ENCODE results near the gene GALR3. TPM values are rescaled to one million over a fixed set of nuclear protein-coding genes. Genes with fewer than 3 reads are reported as not detected.
A peak's percentile ranks its signal among the peaks of the same experiment; 100 is the strongest.

Gene GALR3
- total RNA-seq, 1 donor from 2014 or later = not detected

DNA sequence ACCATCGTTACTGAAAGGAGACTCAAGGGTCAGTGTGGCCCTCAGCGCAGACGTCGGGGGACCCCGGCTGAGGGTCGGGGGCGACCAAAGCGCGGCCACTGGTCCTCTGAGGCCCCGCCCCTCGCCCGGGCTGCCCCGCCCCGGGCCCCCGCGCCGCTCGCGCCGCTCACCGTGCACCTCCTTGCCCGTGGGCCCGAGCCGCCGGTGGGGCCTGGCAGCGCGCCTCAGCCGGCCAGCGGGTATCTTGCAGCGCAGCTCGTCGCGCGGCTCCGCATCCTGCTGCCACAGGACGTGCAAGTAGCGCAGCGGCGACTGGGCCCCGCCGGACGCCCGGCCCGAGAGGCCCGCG is 20.5 kb downstream of the GALR3 start:
- DNase-seq (ENCODE audit: low read depth) (no peak), FAIRE-seq (no peak)
- peaks cover 10% of the 10 kb centered on the region for H3K4me1 Mint-ChIP-seq (ENCODE audit: low read depth, unreplicated experiment)
- H3K36me3 ChIP-seq (ENCODE audit: insufficient read depth, low read length) = peaks cover 6% of the 10 kb centered on the region
- peak overlapping the region; percentile 79 for H3K27ac ChIP-seq (ENCODE audit: low read depth, low read length)
- H3K4me3 ChIP-seq (ENCODE audit: insufficient read depth, low read depth, low read length) = peak overlapping the region; percentile 72
- TF ChIP-seq EZH2 (IDR thresholded peaks at IDR 0.05; ENCODE audit: insufficient read depth, low read length) = no peak
- TF ChIP-seq CTCF (IDR thresholded peaks at IDR 0.05; ENCODE audit: insufficient read depth, low read depth, low read length) = no peak
- peaks cover 13% of the 10 kb centered on the region for H3K36me3 Mint-ChIP-seq (ENCODE audit: low read depth, unreplicated experiment)
- H4K20me1 ChIP-seq (ENCODE audit: insufficient read depth, low read length) = peaks cover 26% of the 10 kb centered on the region
- peaks cover 43% of the 10 kb centered on the region for H3K79me2 ChIP-seq (ENCODE audit: insufficient read depth, low read length)
- H3K27ac Mint-ChIP-seq (ENCODE audit: unreplicated experiment) = peak overlapping the region; percentile 75
- H3K27me3 ChIP-seq (ENCODE audit: insufficient read depth, low read length) = no peaks in the 10 kb centered on the region
- H3K4me2 ChIP-seq (ENCODE audit: low read length) = peak overlapping the region; percentile 83
- H3K27me3 Mint-ChIP-seq (ENCODE audit: low read depth, unreplicated experiment) = no peaks in the 10 kb centered on the region
- peak overlapping the region; percentile 92 for H3K4me3 Mint-ChIP-seq (ENCODE audit: unreplicated experiment)
- H3K9me3 ChIP-seq (ENCODE audit: insufficient read depth, low read depth, low read length) = no peaks in the 10 kb centered on the region
- H3K9me3 Mint-ChIP-seq (ENCODE audit: unreplicated experiment) = peaks cover 11% of the 10 kb centered on the region
- H2AFZ ChIP-seq (ENCODE audit: low read depth, low read length) = peak overlapping the region; percentile 94
- H3K9ac ChIP-seq (ENCODE audit: low read length) = peak overlapping the region; percentile 85
- peaks cover 4% of the 10 kb centered on the region for H3K4me1 ChIP-seq (ENCODE audit: insufficient read depth, low read length)

GRCh38 chr22:37844904-37845329 is 21.7 kb downstream of the GALR3 start:
- Histone ChIP-seq H3K27ac (ENCODE audit: low read depth, low read length) (no peak overlapping the region), H3K9me3 (ENCODE audit: insufficient read depth, low read depth, low read length) (no peaks in the 10 kb centered on the region), H3K4me1 (ENCODE audit: insufficient read depth, low read length) (peaks cover 7% of the 10 kb centered on the region), H2AFZ (ENCODE audit: low read depth, low read length) (peak overlapping the region; percentile 94), H3K4me2 (ENCODE audit: low read length) (peak overlapping the region; percentile 83), H4K20me1 (ENCODE audit: insufficient read depth, low read length) (peaks cover 28% of the 10 kb centered on the region), H3K79me2 (ENCODE audit: insufficient read depth, low read length) (peaks cover 50% of the 10 kb centered on the region), H3K36me3 (ENCODE audit: insufficient read depth, low read length) (peaks cover 1% of the 10 kb centered on the region), H3K27me3 (ENCODE audit: insufficient read depth, low read length) (no peaks in the 10 kb centered on the region), H3K9ac (ENCODE audit: low read length) (no peak overlapping the region), H3K4me3 (ENCODE audit: insufficient read depth, low read depth, low read length) (peak overlapping the region; percentile 72)
- Mint-ChIP-seq H3K4me3 (ENCODE audit: unreplicated experiment) (peak overlapping the region; percentile 81), H3K9me3 (ENCODE audit: unreplicated experiment) (peaks cover 11% of the 10 kb centered on the region), H3K27me3 (ENCODE audit: low read depth, unreplicated experiment) (no peaks in the 10 kb centered on the region), H3K36me3 (ENCODE audit: low read depth, unreplicated experiment) (peaks cover 11% of the 10 kb centered on the region), H3K4me1 (ENCODE audit: low read depth, unreplicated experiment) (peaks cover 10% of the 10 kb centered on the region), H3K27ac (ENCODE audit: unreplicated experiment) (peak overlapping the region; percentile 81)
- TF ChIP-seq CTCF (IDR thresholded peaks at IDR 0.05; ENCODE audit: insufficient read depth, low read depth, low read length) (no peak), EZH2 (IDR thresholded peaks at IDR 0.05; ENCODE audit: insufficient read depth, low read length) (no peak)
- no peak for FAIRE-seq
- DNase-seq (ENCODE audit: low read depth) = no peak

- peaks cover 11% of the 10 kb centered on the region for H3K36me3 Mint-ChIP-seq (ENCODE audit: low read depth, unreplicated experiment)
- Histone ChIP-seq H3K27me3 (ENCODE audit: insufficient read depth, low read length) (no peaks in the 10 kb centered on the region), H3K9me3 (ENCODE audit: insufficient read depth, low read depth, low read length) (no peaks in the 10 kb centered on the region), H3K27ac (ENCODE audit: low read depth, low read length) (no peak overlapping the region), H3K9ac (ENCODE audit: low read length) (no peak overlapping the region), H3K4me3 (ENCODE audit: insufficient read depth, low read depth, low read length) (no peak overlapping the region), H3K4me1 (ENCODE audit: insufficient read depth, low read length) (peaks cover 14% of the 10 kb centered on the region), H3K36me3 (ENCODE audit: insufficient read depth, low read length) (peaks cover 7% of the 10 kb centered on the region), H3K4me2 (ENCODE audit: low read length) (no peak overlapping the region), H4K20me1 (ENCODE audit: insufficient read depth, low read length) (peaks cover 31% of the 10 kb centered on the region), H2AFZ (ENCODE audit: low read depth, low read length) (no peak overlapping the region), H3K79me2 (ENCODE audit: insufficient read depth, low read length) (peaks cover 56% of the 10 kb centered on the region)
- TF ChIP-seq EZH2 (IDR thresholded peaks at IDR 0.05; ENCODE audit: insufficient read depth, low read length) = no peak
- TF ChIP-seq CTCF (IDR thresholded peaks at IDR 0.05; ENCODE audit: insufficient read depth, low read depth, low read length) = no peak
- peak overlapping the region; percentile 23 for H3K4me3 Mint-ChIP-seq (ENCODE audit: unreplicated experiment)
- no peak for FAIRE-seq
- no peaks in the 10 kb centered on the region for H3K27me3 Mint-ChIP-seq (ENCODE audit: low read depth, unreplicated experiment)
- peaks cover 18% of the 10 kb centered on the region for H3K4me1 Mint-ChIP-seq (ENCODE audit: low read depth, unreplicated experiment)
- H3K9me3 Mint-ChIP-seq (ENCODE audit: unreplicated experiment) = peaks cover 11% of the 10 kb centered on the region
- H3K27ac Mint-ChIP-seq (ENCODE audit: unreplicated experiment) = no peak overlapping the region
- no peak for DNase-seq (ENCODE audit: low read depth)
Observed at GRCh38 chr22:37846433-37846832, 23.3 kb downstream of the GALR3 start.

All from astrocyte (in vitro differentiated cells and primary cell).